HEK293T (cell line): ENCODE data around the gene PDE8A.

Experiments used
- CTCF ChIA-PET: fragments of 350-600 bp; formaldehyde crosslinking; extraction: SDS; loops from one replicate; lab custom pipeline; 2021; ENCODE audit warnings: antibody characterized with exemption, inconsistent platforms; lab: Yijun Ruan, JAX
- POLR2A ChIA-PET: fragments of 350-600 bp; formaldehyde crosslinking; extraction: SDS; loops from one replicate; lab custom pipeline; 2020; ENCODE audit warnings: antibody characterized with exemption, inconsistent platforms; lab: Yijun Ruan, JAX
- DNase-seq: peaks from one replicate; pipeline ENCODE4 v3.0.0; 2012; ENCODE audit warnings: mixed read lengths; ENCODE audit errors: extremely low spot score
- ARNT ChIP-seq: fragments of 450-650 bp; IDR thresholded peaks from 2 replicates; pipeline ENCODE4 v1.6.1; 2017; ENCODE audit warnings: mild to moderate bottlenecking
- BHLHE40 ChIP-seq: fragments of 450-650 bp; IDR thresholded peaks from 2 replicates; pipeline ENCODE4 v1.6.1; 2016; ENCODE audit warnings: mild to moderate bottlenecking, moderate library complexity, borderline replicate concordance
- CTBP1 ChIP-seq: fragments of 450-650 bp; IDR thresholded peaks from 2 replicates; pipeline ENCODE4 v1.6.1; 2016; ENCODE audit warnings: borderline replicate concordance
- ELF4 ChIP-seq: fragments of 450-650 bp; IDR thresholded peaks from 2 replicates; pipeline ENCODE4 v1.6.1; 2017; ENCODE audit warnings: antibody characterized with exemption
- FOXA1 ChIP-seq: fragments of 450-650 bp; IDR thresholded peaks from 2 replicates; pipeline ENCODE4 v1.6.1; 2016; ENCODE audit warnings: mild to moderate bottlenecking
- FOXK2 ChIP-seq: fragments of 450-650 bp; IDR thresholded peaks from 2 replicates; pipeline ENCODE4 v1.6.1; 2016; ENCODE audit warnings: mild to moderate bottlenecking
- FOXM1 ChIP-seq: fragments of 450-650 bp; IDR thresholded peaks from 2 replicates; pipeline ENCODE4 v1.6.1; 2017; ENCODE audit warnings: mild to moderate bottlenecking, borderline replicate concordance
- HDGF ChIP-seq: fragments of 450-650 bp; IDR thresholded peaks from 2 replicates; pipeline ENCODE4 v1.6.1; 2017; ENCODE audit warnings: antibody characterized with exemption, borderline replicate concordance
- L3MBTL2 ChIP-seq: fragments of 450-650 bp; conservative IDR thresholded peaks from 2 replicates; pipeline ENCODE4 v1.6.1; 2016; ENCODE audit warnings: mild to moderate bottlenecking
- LEF1 ChIP-seq: fragments of 450-650 bp; IDR thresholded peaks from 2 replicates; pipeline ENCODE4 v1.6.1; 2017; ENCODE audit warnings: mild to moderate bottlenecking, borderline replicate concordance
- NFRKB ChIP-seq: fragments of 450-650 bp; IDR thresholded peaks from 2 replicates; pipeline ENCODE4 v1.6.1; 2016; ENCODE audit warnings: mild to moderate bottlenecking, moderate library complexity
- PKNOX1 ChIP-seq: fragments of 450-650 bp; IDR thresholded peaks from 2 replicates; pipeline ENCODE4 v1.6.1; 2016
- SP1 ChIP-seq: fragments of 450-650 bp; IDR thresholded peaks from 2 replicates; pipeline ENCODE4 v1.6.1; 2017
- SUZ12 ChIP-seq: fragments of 450-650 bp; IDR thresholded peaks from 2 replicates; pipeline ENCODE4 v1.6.1; 2016; ENCODE audit warnings: mild to moderate bottlenecking
- TARDBP ChIP-seq: fragments of 450-650 bp; IDR thresholded peaks from 2 replicates; pipeline ENCODE4 v1.6.1; 2016
- ZNF384 ChIP-seq: fragments of 450-650 bp; IDR thresholded peaks from 2 replicates; pipeline ENCODE4 v1.6.1; 2016

The PDE8A gene

GRCh38 chr15:85154061-85154460, 172.4 kb downstream of the PDE8A start:
- ChIA-PET POLR2A (no interaction called here), CTCF (no interaction called here)
- TF ChIP-seq PKNOX1 (peak; percentile 95), ELF4 (no peak)
- peak; percentile 51 for DNase-seq

GRCh38 chr15:85155360-85155759, 173.7 kb downstream of the PDE8A start:
- DNase-seq, result no peak
- ChIA-PET CTCF (no interaction called here), POLR2A (no interaction called here)
- TF ChIP-seq SP1 (no peak), FOXA1 (no peak), ELF4 (no peak), FOXM1 (no peak), L3MBTL2 (no peak), ARNT (no peak), HDGF (no peak), LEF1 (no peak), FOXK2 (no peak), NFRKB (no peak), ZNF384 (no peak), TARDBP (no peak), BHLHE40 (no peak), SUZ12 (no peak), PKNOX1 (no peak), CTBP1 (no peak)

GRCh38 chr15:85155857-85156256, 174.2 kb downstream of the PDE8A start:
- DNase-seq, result no peak
- ChIA-PET CTCF (no interaction called here), POLR2A (no interaction called here)
- no peak for TF ChIP-seq SUZ12
- TF ChIP-seq LEF1, result no peak
- TF ChIP-seq TARDBP, result no peak
- TF ChIP-seq SP1, result no peak
- TF ChIP-seq CTBP1, result no peak
- TF ChIP-seq ARNT, result no peak
- no peak for TF ChIP-seq ZNF384
- TF ChIP-seq L3MBTL2, result no peak
- TF ChIP-seq NFRKB, result no peak
- TF ChIP-seq HDGF, result no peak
- no peak for TF ChIP-seq ELF4
- no peak for TF ChIP-seq FOXK2
- TF ChIP-seq FOXA1, result no peak
- TF ChIP-seq FOXM1, result no peak
- TF ChIP-seq BHLHE40, result no peak
- no peak for TF ChIP-seq PKNOX1

GRCh38 chr15:85157344-85157743, 175.7 kb downstream of the PDE8A start:
- ChIA-PET CTCF (interaction anchor here (1.6 kb wide), 1 partner anchor 11 kb away, joined by 4 read pairs; no protein-coding TSS in a partner anchor), POLR2A (no interaction called here)
- no peak for DNase-seq
- TF ChIP-seq FOXK2, result no peak
- TF ChIP-seq ZNF384, result no peak
- no peak for TF ChIP-seq SP1
- TF ChIP-seq HDGF, result no peak
- TF ChIP-seq ELF4, result no peak
- no peak for TF ChIP-seq L3MBTL2
- TF ChIP-seq FOXA1, result no peak
- no peak for TF ChIP-seq FOXM1
- TF ChIP-seq TARDBP, result no peak
- no peak for TF ChIP-seq NFRKB
- no peak for TF ChIP-seq ARNT
- no peak for TF ChIP-seq SUZ12
- no peak for TF ChIP-seq LEF1

- TF ChIP-seq L3MBTL2 (no peak), BHLHE40 (no peak), ZNF384 (no peak), HDGF (no peak), NFRKB (no peak), ARNT (no peak), FOXA1 (no peak), LEF1 (no peak), FOXK2 (no peak), TARDBP (no peak), FOXM1 (no peak), CTBP1 (no peak), SUZ12 (no peak), SP1 (no peak), PKNOX1 (no peak)
- DNase-seq, result no peak
- CTCF ChIA-PET, result no interaction called here
- POLR2A ChIA-PET, result no interaction called here
These were observed 180.6 kb downstream of the PDE8A start for GRCh38 chr15:85162237-85162636.

- CTCF ChIA-PET, result no interaction called here
- POLR2A ChIA-PET, result no interaction called here
- TF ChIP-seq ARNT, result no peak
- TF ChIP-seq FOXA1, result no peak
- no peak for TF ChIP-seq ELF4
- no peak for TF ChIP-seq CTBP1
- TF ChIP-seq L3MBTL2, result no peak
- TF ChIP-seq FOXK2, result no peak
- no peak for TF ChIP-seq SUZ12
- TF ChIP-seq NFRKB, result no peak
- no peak for TF ChIP-seq LEF1
- TF ChIP-seq FOXM1, result no peak
- TF ChIP-seq PKNOX1, result no peak
- TF ChIP-seq ZNF384, result no peak
- DNase-seq, result no peak
These were observed 183.3 kb downstream of the PDE8A start for GRCh38 chr15:85164841-85165466.
